GM12874 (cell line): ENCODE measurements around the gene PCSK2.

Experiments
- CTCF ChIP-seq: IDR thresholded peaks from 2 replicates; pipeline ENCODE4 v1.5.1; 2011; ENCODE audit warnings: low read depth, mild to moderate bottlenecking, control low read depth, low read length, moderate library complexity; ENCODE audit not compliant: insufficient read depth

PCSK2 gene

GRCh38 chr20:17295991-17296390 lies 69.2 kb downstream of the PCSK2 start:
- no peak for TF ChIP-seq CTCF

DNA sequence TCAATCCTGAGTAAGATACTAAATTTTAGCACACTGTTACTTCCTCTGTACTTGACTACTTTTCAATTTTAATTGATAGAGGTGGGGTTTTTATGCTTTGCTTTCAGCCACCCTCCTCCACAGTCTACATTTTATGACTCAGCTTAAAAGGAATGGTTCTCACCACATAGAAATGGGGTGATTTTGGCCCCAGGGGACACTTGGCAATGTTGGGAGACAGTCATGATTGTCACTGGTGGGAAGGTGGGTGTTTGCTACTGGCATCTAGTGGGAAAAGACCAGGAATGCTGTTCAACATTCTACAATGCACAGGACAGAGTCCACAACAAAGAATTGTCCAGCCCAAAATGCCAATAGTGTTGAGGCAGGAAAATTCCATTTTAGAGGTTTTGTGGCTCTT lies 71.3 kb downstream of the PCSK2 start:
- TF ChIP-seq CTCF, result no peak

DNA sequence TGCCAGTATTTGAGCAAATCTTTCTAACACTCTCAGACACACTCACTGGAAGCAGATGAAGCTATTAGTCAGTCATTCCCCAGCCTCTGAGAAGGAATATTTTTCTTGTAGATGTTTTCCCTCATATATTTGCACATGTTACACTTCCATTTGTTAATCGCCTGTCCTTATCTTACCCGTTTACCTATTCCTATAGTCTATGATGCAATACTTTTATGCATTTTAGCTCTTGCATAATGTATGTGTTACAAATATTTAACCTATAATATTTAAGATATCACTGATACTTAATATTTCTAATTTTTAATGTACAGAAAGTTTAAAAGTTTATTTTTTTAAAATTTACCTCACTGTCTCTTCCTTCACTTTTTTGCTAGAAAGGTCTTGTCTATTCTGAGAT lies 71.9 kb downstream of the PCSK2 start:
- no peak for TF ChIP-seq CTCF

DNA sequence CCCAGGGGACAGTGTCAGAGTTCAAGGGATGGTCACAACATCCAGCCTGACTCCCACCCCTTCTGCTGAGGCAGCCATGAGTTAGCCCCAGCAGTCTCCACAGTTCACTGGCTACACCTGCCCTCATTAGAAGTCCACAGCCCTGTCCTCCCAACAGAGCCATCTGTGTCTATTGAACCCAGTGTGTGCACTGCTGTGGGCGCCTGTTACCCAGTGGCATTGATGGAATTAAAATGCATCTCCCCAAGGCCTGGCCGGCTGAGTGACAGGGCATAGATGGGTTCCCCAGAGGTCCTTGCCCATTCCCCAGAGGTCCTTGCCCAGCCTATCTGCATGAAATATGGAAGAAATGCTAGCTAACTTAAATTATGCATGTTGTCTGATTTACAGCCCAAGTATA lies 73.3 kb downstream of the PCSK2 start:
- no peak for TF ChIP-seq CTCF

- no peak for TF ChIP-seq CTCF
These were observed 77.9 kb downstream of the PCSK2 start for GRCh38 chr20:17304774-17305173.

DNA sequence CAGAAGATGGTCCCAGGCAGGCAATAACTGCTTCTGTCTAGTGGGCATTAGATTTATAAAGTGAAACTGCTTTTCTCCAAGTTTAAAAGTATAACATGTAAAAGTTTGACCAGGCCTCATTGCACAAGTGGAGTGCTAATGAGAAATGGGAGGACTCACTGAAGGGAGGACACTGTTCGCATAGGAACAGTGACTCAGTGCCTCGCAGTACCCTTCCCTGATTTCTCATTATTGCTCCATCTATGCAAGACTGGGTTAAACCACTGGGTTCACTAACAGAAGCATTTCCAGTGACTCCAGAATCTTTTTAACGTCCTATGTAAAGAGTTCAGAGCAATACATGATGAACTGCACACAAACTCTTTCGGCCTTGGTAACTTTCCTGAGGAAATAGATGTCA lies 79.6 kb downstream of the PCSK2 start:
- TF ChIP-seq CTCF, result no peak

DNA sequence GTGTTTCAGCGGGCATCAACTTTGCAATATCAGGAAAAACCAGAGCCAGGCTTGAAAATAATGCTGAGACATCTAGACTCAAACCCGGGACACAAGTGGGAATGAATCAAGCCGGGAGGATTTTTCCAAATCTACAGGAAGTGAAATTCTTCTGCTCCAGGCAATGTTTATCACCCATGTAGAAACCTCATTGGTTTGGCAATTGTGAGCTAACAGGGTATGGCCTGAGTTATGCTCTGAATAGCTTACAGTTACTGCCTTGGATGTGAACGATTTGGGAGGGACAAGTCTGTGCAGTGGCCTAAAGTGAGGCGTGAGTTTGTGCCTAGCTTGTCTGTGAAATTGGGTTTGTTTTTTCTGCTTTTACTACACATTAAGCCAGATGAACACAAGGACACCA lies 87.4 kb downstream of the PCSK2 start:
- no peak for TF ChIP-seq CTCF
